Fibroblast of the aortic adventitia (primary cell): Measurements from ENCODE around the gene SMNDC1. TPM values are rescaled to one million over a fixed set of nuclear protein-coding genes. Genes with fewer than 3 reads are reported as not detected.

Source experiments
- DNase-seq: peaks from one replicate; pipeline ENCODE4 v3.0.0-alpha.2; 2010; ENCODE audit warnings: low read depth
- H3K4me3 ChIP-seq: 2 replicates; pipeline ENCODE4 v1.5.1; 2011; ENCODE audit warnings: low read depth, mild to moderate bottlenecking, control low read depth, low read length, moderate library complexity
- CTCF ChIP-seq: IDR thresholded peaks from 2 replicates; pipeline ENCODE4 v1.5.1; 2011; ENCODE audit warnings: mild to moderate bottlenecking, low read length, control low read depth, inconsistent platforms; ENCODE audit not compliant: insufficient read depth
- total RNA-seq: library from RNA; depleted of rRNA; stranded (reverse); fragments of >200 nt; gene quantifications from 2 replicates; pipeline ENCODE4 v1.2.3, GENCODE V29; 2012; ENCODE audit warnings: low replicate concordance

Gene SMNDC1
- total RNA-seq, 1 donor, result 8.9 TPM

- peak; percentile 37 for DNase-seq
- no peak for TF ChIP-seq CTCF
- no peak overlapping the region for H3K4me3 ChIP-seq
Observed at GRCh38 chr10:110307805-110308204, 3.1 kb upstream of the SMNDC1 start.

GRCh38 chr10:110306452-110306768 is 1.7 kb upstream of the SMNDC1 start:
- no peak for TF ChIP-seq CTCF
- no peak overlapping the region for H3K4me3 ChIP-seq
- no peak for DNase-seq

- H3K4me3 ChIP-seq, result no peak overlapping the region
- DNase-seq, result peak; percentile 93
- TF ChIP-seq CTCF, result peak; percentile 67
Observed at GRCh38 chr10:110305767-110306451, 1.2 kb upstream of the SMNDC1 start.

GRCh38 chr10:110304394-110304779 is 333 bp downstream of the SMNDC1 start:
- H3K4me3 ChIP-seq, result peak overlapping the region; percentile 82
- TF ChIP-seq CTCF, result no peak
- DNase-seq, result no peak

- TF ChIP-seq CTCF, result no peak
- DNase-seq, result peak; percentile 5
Observed at GRCh38 chr10:110303681-110304080, 1.0 kb downstream of the SMNDC1 start.

GRCh38 chr10:110300486-110300986 is 4.2 kb downstream of the SMNDC1 start:
- no peak overlapping the region for H3K4me3 ChIP-seq
- no peak for TF ChIP-seq CTCF
- no peak for DNase-seq

More at GRCh38 chr10:110303681-110304080, 1.0 kb downstream of the SMNDC1 start:
- H3K4me3 ChIP-seq, result peak overlapping the region; percentile 82

- no peak overlapping the region for H3K4me3 ChIP-seq
- DNase-seq, result no peak
- no peak for TF ChIP-seq CTCF
Observed at GRCh38 chr10:110296966-110297365, 7.8 kb downstream of the SMNDC1 start.
